GM23338 (cell line): Measurements from ENCODE around the gene ZNF552. TPM values are rescaled to one million over a fixed set of nuclear protein-coding genes. Genes with fewer than 3 reads are reported as not detected.
"Not testable (repeated sequence)": the region's sequence is repeated elsewhere in the genome, so short reads cannot be mapped to it uniquely, and the experiment has no call there.

ENCODE experiments used
- ATAC-seq: fragments of 200-7000 bp; cut with Tn5 transposase; 3 replicates; pipeline ENCODE4 v1.9.1; 2020
- DNase-seq: peaks from one replicate; pipeline ENCODE4 v3.0.0-alpha.2; 2015; ENCODE audit warnings: low spot score
- H2AFZ ChIP-seq: fragments of 200-600 bp; sonication (generic); 2 replicates; pipeline ENCODE4 v1.8.0; 2016; ENCODE audit warnings: antibody characterized with exemption, mild to moderate bottlenecking, moderate library complexity
- H3F3A ChIP-seq: fragments of 200-600 bp; sonication (generic); replicated peaks from 2 replicates; pipeline ENCODE4 v1.8.0; 2017; ENCODE audit warnings: antibody characterized with exemption, mixed run types, low read depth
- H3K27ac ChIP-seq: fragments of 200-600 bp; sonication (generic); 2 replicates; pipeline ENCODE4 v1.6.1; 2016; ENCODE audit warnings: low read depth
- H3K27me3 ChIP-seq: fragments of 200-600 bp; sonication (generic); 2 replicates; pipeline ENCODE4 v1.8.0; 2016; ENCODE audit warnings: mild to moderate bottlenecking, mixed run types, moderate library complexity; ENCODE audit not compliant: insufficient read depth
- H3K36me3 ChIP-seq: fragments of 200-600 bp; sonication (generic); 2 replicates; pipeline ENCODE4 v1.8.0; 2016; ENCODE audit warnings: mild to moderate bottlenecking; ENCODE audit not compliant: insufficient read depth
- H3K4me1 ChIP-seq: fragments of 200-600 bp; sonication (generic); 2 replicates; pipeline ENCODE4 v1.8.0; 2016; ENCODE audit warnings: mild to moderate bottlenecking, moderate library complexity; ENCODE audit not compliant: insufficient read depth
- H3K4me2 ChIP-seq: fragments of 200-600 bp; sonication (generic); 2 replicates; pipeline ENCODE4 v1.7.1; 2017; ENCODE audit warnings: mixed run types
- H3K4me3 ChIP-seq: fragments of 200-600 bp; sonication (generic); 2 replicates; pipeline ENCODE4 v1.6.1; 2016; ENCODE audit warnings: mixed run types
- H3K79me2 ChIP-seq: fragments of 200-600 bp; sonication (generic); replicated peaks from 2 replicates; pipeline ENCODE4 v1.8.0; 2017; ENCODE audit warnings: mild to moderate bottlenecking; ENCODE audit not compliant: insufficient read depth
- H3K9me2 ChIP-seq: fragments of 200-600 bp; sonication (generic); 2 replicates; pipeline ENCODE4 v1.8.0; 2017; ENCODE audit not compliant: insufficient read depth
- H4K20me1 ChIP-seq: fragments of 200-600 bp; sonication (generic); replicated peaks from 2 replicates; pipeline ENCODE4 v1.8.0; 2017; ENCODE audit warnings: mild to moderate bottlenecking; ENCODE audit not compliant: insufficient read depth
- H3K27ac Mint-ChIP-seq: 2 replicates; pipeline ENCODE4 v1.8.0; 2020; ENCODE audit warnings: inconsistent platforms, mild to moderate bottlenecking, moderate library complexity, mixed read lengths
- H3K27me3 Mint-ChIP-seq: 3 replicates; pipeline ENCODE4 v1.8.0; 2022; ENCODE audit warnings: low read depth, mild to moderate bottlenecking, moderate library complexity, mixed read lengths, inconsistent platforms; ENCODE audit not compliant: insufficient read depth, poor library complexity
- H3K36me3 Mint-ChIP-seq: 3 replicates; pipeline ENCODE4 v1.8.0; 2021; ENCODE audit warnings: low read depth, mild to moderate bottlenecking, inconsistent platforms, moderate library complexity, mixed read lengths
- H3K4me1 Mint-ChIP-seq: 3 replicates; pipeline ENCODE4 v1.8.0; 2020; ENCODE audit warnings: mild to moderate bottlenecking, inconsistent platforms, mixed read lengths
- H3K4me3 Mint-ChIP-seq: 3 replicates; pipeline ENCODE4 v1.8.0; 2021; ENCODE audit warnings: moderate library complexity, mild to moderate bottlenecking, inconsistent platforms, mixed read lengths
- H3K9me3 Mint-ChIP-seq: 3 replicates; pipeline ENCODE4 v1.8.0; 2020; ENCODE audit warnings: moderate library complexity, mild to moderate bottlenecking, inconsistent platforms, mixed read lengths
- CREB1 ChIP-seq: fragments of 250-450 bp; sonication (Bioruptor Pico); IDR thresholded peaks from 2 replicates; pipeline ENCODE4 v1.5.0; 2020; ENCODE audit warnings: low read depth, mild to moderate bottlenecking, moderate library complexity
- CTCF ChIP-seq, 2 experiments: fragments of 200-600 bp in 1 of 2; sonication (generic) in 1 of 2; conservative IDR thresholded peaks; 2 replicates each; pipeline versions ENCODE4 v1.5.1 to v1.6.1; 2016 to 2017; ENCODE audit warnings: antibody characterized with exemption in 2 of 2, low read depth in 2 of 2, mild to moderate bottlenecking in 2 of 2, moderate library complexity in 1 of 2
- EZH2 ChIP-seq: fragments of 200-600 bp; sonication (generic); IDR thresholded peaks from one replicate; pipeline ENCODE4 v1.8.0; 2017; ENCODE audit warnings: antibody characterized with exemption, mild to moderate bottlenecking, low read depth; ENCODE audit not compliant: unreplicated experiment
- EZH2phosphoT487 ChIP-seq: fragments of 200-600 bp; sonication (generic); IDR thresholded peaks from one replicate; pipeline ENCODE4 v1.8.1; 2018; ENCODE audit warnings: antibody characterized with exemption; ENCODE audit not compliant: unreplicated experiment
- JUNB ChIP-seq: IDR thresholded peaks from one replicate; pipeline ENCODE4 v1.6.1; 2016; ENCODE audit warnings: antibody characterized with exemption; ENCODE audit not compliant: unreplicated experiment
- NANOG ChIP-seq: IDR thresholded peaks from 2 replicates; pipeline ENCODE4 v1.6.1; 2016; ENCODE audit warnings: antibody characterized with exemption, borderline replicate concordance
- STAT1 ChIP-seq: IDR thresholded peaks from one replicate; pipeline ENCODE4 v1.6.1; 2016; ENCODE audit warnings: antibody characterized with exemption; ENCODE audit not compliant: unreplicated experiment
- ZNF114 ChIP-seq: fragments of 250-450 bp; sonication (Bioruptor Pico); IDR thresholded peaks from 2 replicates; pipeline ENCODE4 v1.5.0; 2020; ENCODE audit warnings: mild to moderate bottlenecking, moderate library complexity
- polyA plus RNA-seq: library from polyadenylated mRNA; unstranded; fragments of >200 nt; fragmentation: Nextera tagmentation; extraction: Ambion mirVana; gene quantifications from 2 replicates; pipeline ENCODE4 v1.2.1, GENCODE V29; 2016
- total RNA-seq: library from RNA; depleted of rRNA; stranded (reverse); fragments of >200 nt; shearing (Covaris generic); gene quantifications from 2 replicates; pipeline ENCODE4 v1.2.3, GENCODE V29; 2014
- TF ChIP-seq, protein P1 (sequence below): IDR thresholded peaks from 2 replicates; pipeline ENCODE4 v1.6.1; 2016; ENCODE audit warnings: antibody characterized with exemption

ZNF552 gene
- total and polyA plus RNA-seq, 2 experiments from 2014 or later = 11.7 to 15.7 TPM

- not testable (repeated sequence) for ATAC-seq, H3K4me3 ChIP-seq, H3K9me3 Mint-ChIP-seq, H3K9me2 ChIP-seq, H3K27ac ChIP-seq, H3K27ac Mint-ChIP-seq, H3K27me3 Mint-ChIP-seq, H2AFZ ChIP-seq, H3K4me3 Mint-ChIP-seq, DNase-seq, H3K4me2 ChIP-seq, H3K4me1 ChIP-seq, H3K27me3 ChIP-seq
- Mint-ChIP-seq H3K4me1 (peaks cover 16% of the 10 kb centered on the region), H3K36me3 (peaks cover 73% of the 10 kb centered on the region)
- Histone ChIP-seq H3K36me3 (peaks cover 18% of the 10 kb centered on the region), H3F3A (peaks cover 31% of the 10 kb centered on the region), H3K79me2 (peaks cover 59% of the 10 kb centered on the region), H4K20me1 (peaks cover 61% of the 10 kb centered on the region)
Measured at GRCh38 chr19:57854117-57854516, 39.4 kb upstream of the ZNF552 start.

DNA sequence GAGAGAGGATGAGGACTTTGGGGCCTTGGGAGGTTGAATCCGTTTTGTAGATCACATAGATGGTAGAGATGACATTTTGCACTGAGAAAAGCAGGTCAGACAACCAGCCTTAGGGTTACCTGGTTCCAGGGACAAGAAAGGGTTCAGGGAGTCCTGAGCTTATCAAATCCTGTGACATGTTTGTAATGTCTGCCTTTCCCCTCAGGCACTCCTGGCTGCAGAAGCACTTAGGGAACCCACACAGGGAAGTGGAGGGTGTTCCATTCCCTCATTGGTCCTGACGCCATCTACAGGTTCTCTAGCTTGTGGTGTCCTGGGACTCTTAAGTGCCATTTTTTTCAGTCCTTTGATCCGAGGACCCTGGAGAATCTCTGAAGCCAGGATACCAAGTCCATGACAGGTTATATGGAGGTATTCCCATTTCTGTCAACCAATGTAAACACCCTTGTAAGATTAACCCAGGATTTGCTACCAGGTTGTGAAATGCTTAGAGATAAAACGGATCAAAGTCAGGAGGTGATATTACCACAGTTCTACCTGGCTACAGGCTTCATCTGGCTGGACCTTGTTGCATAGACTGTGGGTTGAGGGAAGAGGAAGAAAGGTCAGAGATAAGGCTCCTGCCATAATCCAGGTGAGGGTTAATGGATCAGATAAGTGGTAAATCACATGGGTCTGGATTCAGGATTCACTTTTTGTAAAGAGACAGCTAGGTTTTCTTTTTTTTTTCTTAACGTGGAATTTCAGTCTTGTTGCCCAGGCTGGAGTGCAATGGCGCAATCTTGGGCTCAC is 37.3 kb upstream of the ZNF552 start:
- DNase-seq, H3K27me3 ChIP-seq, H2AFZ ChIP-seq, H3K4me1 ChIP-seq, H3K27me3 Mint-ChIP-seq, ATAC-seq, H3K9me3 Mint-ChIP-seq, H3K9me2 ChIP-seq, H3K27ac Mint-ChIP-seq: not testable (repeated sequence)
- H3K27ac ChIP-seq = 0 out of 2 replicates have a peak overlapping the region, but pooled peaks have one; percentile 85
- Mint-ChIP-seq H3K36me3 (peaks cover 57% of the 10 kb centered on the region), H3K4me1 (peaks cover 16% of the 10 kb centered on the region), H3K4me3 (peak overlapping the region; percentile 96)
- peak in 1 of 2 experiments; percentile 14; a peak in 1 of 4 replicates for TF ChIP-seq CTCF (conservative IDR thresholded peaks at IDR 0.05; ENCODE audit: low read depth in 2 of 2)
- H3F3A ChIP-seq = peaks cover 40% of the 10 kb centered on the region
- peaks cover 49% of the 10 kb centered on the region for H4K20me1 ChIP-seq
- H3K4me3 ChIP-seq = peak overlapping the region; percentile 73; the same call in 1 of the 2 replicates
- H3K4me2 ChIP-seq = 0 out of 2 replicates have a peak overlapping the region, but pooled peaks have one; percentile 81
- peaks cover 11% of the 10 kb centered on the region; the same call in 1 of the 2 replicates for H3K36me3 ChIP-seq
- H3K79me2 ChIP-seq = peaks cover 57% of the 10 kb centered on the region

DNA sequence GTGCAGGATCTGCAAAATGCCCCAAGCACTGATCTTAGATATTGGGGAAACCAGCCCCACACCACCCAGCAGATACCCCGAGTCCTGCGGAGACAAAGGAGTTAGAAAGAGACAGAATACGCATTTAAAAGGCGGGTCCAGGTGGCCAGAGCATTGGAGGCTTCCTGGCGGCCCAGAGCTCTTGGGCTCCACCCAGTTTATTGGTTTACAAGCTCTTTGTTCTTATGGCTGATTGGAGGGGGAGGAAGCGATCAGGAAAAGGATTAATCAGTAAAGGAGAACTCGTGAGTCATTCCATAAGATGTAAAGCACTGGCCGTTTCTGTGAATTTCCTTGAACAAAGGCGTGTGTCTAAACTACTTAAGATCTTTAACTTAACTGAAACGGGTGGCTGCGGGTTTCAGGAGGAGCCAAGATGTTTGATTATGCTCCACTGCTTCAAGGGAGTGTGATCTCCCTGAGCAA is 35.9 kb upstream of the ZNF552 start:
- Mint-ChIP-seq H3K27ac (peak overlapping the region; percentile 99), H3K9me3 (no peaks in the 10 kb centered on the region; the same call in 1 of the 3 replicates), H3K4me1 (peaks cover 16% of the 10 kb centered on the region), H3K36me3 (peaks cover 50% of the 10 kb centered on the region), H3K4me3 (peak overlapping the region; percentile 96), H3K27me3 (peaks cover 6% of the 10 kb centered on the region)
- H3K4me2 ChIP-seq = peak overlapping the region; percentile 81
- H2AFZ ChIP-seq = no peak overlapping the region
- no peaks in the 10 kb centered on the region for H3K27me3 ChIP-seq
- peak; percentile 24 for ATAC-seq
- H3K36me3 ChIP-seq = peaks cover 14% of the 10 kb centered on the region; the same call in 1 of the 2 replicates
- peaks cover 55% of the 10 kb centered on the region for H4K20me1 ChIP-seq
- peak; percentile 86 for DNase-seq
- peaks cover 7% of the 10 kb centered on the region; the same call in 1 of the 2 replicates for H3K4me1 ChIP-seq
- H3F3A ChIP-seq = peaks cover 48% of the 10 kb centered on the region
- peak overlapping the region; percentile 73 for H3K4me3 ChIP-seq
- no peak for TF ChIP-seq CREB1 (CRISPR knock-in tag)
- no peak for TF ChIP-seq JUNB
- TF ChIP-seq CTCF (conservative IDR thresholded peaks at IDR 0.05; ENCODE audit: low read depth in 2 of 2) = no peak
- no peak for TF ChIP-seq NANOG
- TF ChIP-seq ZNF114 = no peak
- TF ChIP-seq STAT1 = no peak
- TF ChIP-seq, protein P1, sequence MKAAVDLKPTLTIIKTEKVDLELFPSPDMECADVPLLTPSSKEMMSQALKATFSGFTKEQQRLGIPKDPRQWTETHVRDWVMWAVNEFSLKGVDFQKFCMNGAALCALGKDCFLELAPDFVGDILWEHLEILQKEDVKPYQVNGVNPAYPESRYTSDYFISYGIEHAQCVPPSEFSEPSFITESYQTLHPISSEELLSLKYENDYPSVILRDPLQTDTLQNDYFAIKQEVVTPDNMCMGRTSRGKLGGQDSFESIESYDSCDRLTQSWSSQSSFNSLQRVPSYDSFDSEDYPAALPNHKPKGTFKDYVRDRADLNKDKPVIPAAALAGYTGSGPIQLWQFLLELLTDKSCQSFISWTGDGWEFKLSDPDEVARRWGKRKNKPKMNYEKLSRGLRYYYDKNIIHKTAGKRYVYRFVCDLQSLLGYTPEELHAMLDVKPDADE = no peak
- TF ChIP-seq EZH2phosphoT487 = no peak
- TF ChIP-seq EZH2 = no peak
- peaks cover 71% of the 10 kb centered on the region for H3K79me2 ChIP-seq
- peak overlapping the region; percentile 85 for H3K27ac ChIP-seq
- H3K9me2 ChIP-seq = no peaks in the 10 kb centered on the region
